Activated CD4-positive, CD25-positive, alpha-beta regulatory T cell treated with anti-CD3 and anti-CD28 coated beads, Interleukin-2, amount 50 U/mL, for 24 hours (primary cell): ENCODE results near the gene MCUB.

Experiments used
- ATAC-seq, 2 donors: fragments of 150-1000 bp; cut with Tn5 transposase; one replicate each; pipeline ENCODE4 v1.10.0; 2021; ENCODE audit warnings: mild to moderate bottlenecking in 1 of 2, moderate library complexity in 1 of 2

Gene MCUB

GRCh38 chr4:109730619-109731545, 170.8 kb downstream of the MCUB start:
- no peak for ATAC-seq

- ATAC-seq = no peak
Observed at GRCh38 chr4:109733728-109734127, 173.7 kb downstream of the MCUB start.

- no peak for ATAC-seq
Observed at GRCh38 chr4:109735566-109736365, 175.7 kb downstream of the MCUB start.
